Measurements from ENCODE around the gene TBXA2R.

TBXA2R gene

GRCh38 chr19:3653081-3653795, 46.6 kb upstream of the TBXA2R start:
- Histone ChIP-seq H2AFZ (no peak overlapping the region), H3K27ac (no peak overlapping the region), H3K9me3 (ENCODE audit: control insufficient read depth, low read length) (no peaks in the 10 kb centered on the region), H3K4me1 (no peaks in the 10 kb centered on the region), H3K4me3 (ENCODE audit: low read depth, low read length) (no peak overlapping the region), H3K79me2 (peaks cover 2% of the 10 kb centered on the region), H3K9ac (no peak overlapping the region), H3K36me3 (ENCODE audit: control insufficient read depth, insufficient read depth, low read length) (no peaks in the 10 kb centered on the region), H3K27me3 (ENCODE audit: control insufficient read depth, insufficient read depth, low read length) (no peaks in the 10 kb centered on the region), H3K4me2 (ENCODE audit: low read length) (no peak overlapping the region)
- TF ChIP-seq CTCF (IDR thresholded peaks at IDR 0.05) = no peak

- H3K79me2 ChIP-seq = peaks cover 2% of the 10 kb centered on the region
- no peaks in the 10 kb centered on the region for H3K9me3 ChIP-seq (ENCODE audit: control insufficient read depth, low read length)
- no peaks in the 10 kb centered on the region for H3K36me3 ChIP-seq (ENCODE audit: control insufficient read depth, insufficient read depth, low read length)
These were observed 45.7 kb upstream of the TBXA2R start for GRCh38 chr19:3652422-3652821.

GRCh38 chr19:3651684-3652083, 45.0 kb upstream of the TBXA2R start:
- Histone ChIP-seq H3K4me3 (ENCODE audit: low read depth, low read length) (no peak overlapping the region), H3K9me3 (ENCODE audit: control insufficient read depth, low read length) (no peaks in the 10 kb centered on the region), H2AFZ (no peak overlapping the region), H3K27me3 (ENCODE audit: control insufficient read depth, insufficient read depth, low read length) (no peaks in the 10 kb centered on the region), H3K27ac (no peak overlapping the region), H3K36me3 (ENCODE audit: control insufficient read depth, insufficient read depth, low read length) (no peaks in the 10 kb centered on the region), H3K4me2 (ENCODE audit: low read length) (no peak overlapping the region), H3K4me1 (no peaks in the 10 kb centered on the region), H3K79me2 (peaks cover 2% of the 10 kb centered on the region), H3K9ac (no peak overlapping the region)
- TF ChIP-seq CTCF (IDR thresholded peaks at IDR 0.05) = no peak

More at GRCh38 chr19:3652422-3652821, 45.7 kb upstream of the TBXA2R start:
- H3K27me3 ChIP-seq (ENCODE audit: control insufficient read depth, insufficient read depth, low read length) = no peaks in the 10 kb centered on the region
- H3K4me1 ChIP-seq = no peaks in the 10 kb centered on the region
- no peak overlapping the region for H3K9ac ChIP-seq
- no peak overlapping the region for H3K4me3 ChIP-seq (ENCODE audit: low read depth, low read length)
- no peak for TF ChIP-seq CTCF (IDR thresholded peaks at IDR 0.05)
- no peak overlapping the region for H3K4me2 ChIP-seq (ENCODE audit: low read length)
- no peak overlapping the region for H2AFZ ChIP-seq
- H3K27ac ChIP-seq = no peak overlapping the region

- no peak overlapping the region for H3K27ac ChIP-seq
These were observed 43.2 kb upstream of the TBXA2R start for GRCh38 chr19:3649888-3650287.

More at GRCh38 chr19:3649888-3650287, 43.2 kb upstream of the TBXA2R start:
- H3K4me3 ChIP-seq (ENCODE audit: low read depth, low read length) = no peak overlapping the region
- H2AFZ ChIP-seq = no peak overlapping the region
- no peaks in the 10 kb centered on the region for H3K27me3 ChIP-seq (ENCODE audit: control insufficient read depth, insufficient read depth, low read length)
- no peaks in the 10 kb centered on the region for H3K9me3 ChIP-seq (ENCODE audit: control insufficient read depth, low read length)
- no peaks in the 10 kb centered on the region for H3K4me1 ChIP-seq
- peaks cover 2% of the 10 kb centered on the region for H3K79me2 ChIP-seq
- H3K9ac ChIP-seq = no peak overlapping the region
- TF ChIP-seq CTCF (IDR thresholded peaks at IDR 0.05) = no peak
- no peaks in the 10 kb centered on the region for H3K36me3 ChIP-seq (ENCODE audit: control insufficient read depth, insufficient read depth, low read length)
- no peak overlapping the region for H3K4me2 ChIP-seq (ENCODE audit: low read length)

All from parathyroid adenoma (tissue), 2 donors.